SK-N-SH treated with all-trans-retinoic acid at 6 μM for 48 hours (cell line): ENCODE measurements around the gene ADCY9.
"Not testable (repeated sequence)": the region's sequence is repeated elsewhere in the genome, so short reads cannot be mapped to it uniquely, and the experiment has no call there.

ENCODE experiments used
- ATAC-seq: fragments of 200-7000 bp; cut with Tn5 transposase; 3 replicates; pipeline ENCODE4 v1.9.1; 2020; ENCODE audit warnings: mild to moderate bottlenecking, moderate library complexity
- ARNTL ChIP-seq: fragments of 450-650 bp; formaldehyde crosslinking; IDR thresholded peaks from 2 replicates; pipeline ENCODE4 v1.5.0; 2020; ENCODE audit warnings: low read depth, mild to moderate bottlenecking, moderate library complexity, borderline replicate concordance
- CREB5 ChIP-seq: fragments of 250-450 bp; sonication (Bioruptor Pico); IDR thresholded peaks from 2 replicates; pipeline ENCODE4 v1.5.1; 2020; ENCODE audit warnings: low read depth, mild to moderate bottlenecking, moderate library complexity
- CSDC2 ChIP-seq: fragments of 250-450 bp; sonication (Bioruptor Pico); IDR thresholded peaks from 2 replicates; pipeline ENCODE4 v1.5.0; 2020; ENCODE audit warnings: mild to moderate bottlenecking, moderate library complexity
- CSRNP3 ChIP-seq: fragments of 250-450 bp; sonication (Bioruptor Pico); IDR thresholded peaks from 2 replicates; pipeline ENCODE4 v1.5.1; 2021; ENCODE audit warnings: mild to moderate bottlenecking, moderate library complexity
- ESRRG ChIP-seq: fragments of 250-450 bp; sonication (Bioruptor Pico); IDR thresholded peaks from 2 replicates; pipeline ENCODE4 v1.6.1; 2021; ENCODE audit warnings: mild to moderate bottlenecking
- GLIS3 ChIP-seq: fragments of 250-450 bp; sonication (Bioruptor Pico); IDR thresholded peaks from 2 replicates; pipeline ENCODE4 v1.5.0; 2020; ENCODE audit warnings: mild to moderate bottlenecking, moderate library complexity
- ISL1 ChIP-seq: fragments of 250-450 bp; sonication (Bioruptor Pico); IDR thresholded peaks from 2 replicates; pipeline ENCODE4 v2.1.2; 2022; ENCODE audit warnings: mild to moderate bottlenecking, moderate library complexity
- OSR1 ChIP-seq: fragments of 250-450 bp; sonication (Bioruptor Pico); IDR thresholded peaks from 2 replicates; pipeline ENCODE4 v1.8.0; 2022; ENCODE audit warnings: moderate library complexity, mild to moderate bottlenecking, inconsistent platforms
- PATZ1 ChIP-seq: fragments of 250-450 bp; sonication (Bioruptor Pico); IDR thresholded peaks from 2 replicates; pipeline ENCODE4 v1.8.0; 2020; ENCODE audit warnings: mild to moderate bottlenecking, moderate library complexity, borderline replicate concordance
- POU6F1 ChIP-seq: fragments of 250-450 bp; sonication (Bioruptor Pico); IDR thresholded peaks from 2 replicates; pipeline ENCODE4 v1.8.0; 2021; ENCODE audit warnings: low read depth, mild to moderate bottlenecking, moderate library complexity, borderline replicate concordance
- PPARA ChIP-seq: fragments of 250-450 bp; sonication (Bioruptor Pico); IDR thresholded peaks from 2 replicates; pipeline ENCODE4 v1.5.0; 2020; ENCODE audit warnings: mild to moderate bottlenecking, borderline replicate concordance
- RARB ChIP-seq: fragments of 250-450 bp; sonication (Bioruptor Pico); IDR thresholded peaks from 2 replicates; pipeline ENCODE4 v1.8.0; 2021; ENCODE audit warnings: mild to moderate bottlenecking, moderate library complexity
- SNAI2 ChIP-seq: fragments of 250-450 bp; sonication (Bioruptor Pico); IDR thresholded peaks from 2 replicates; pipeline ENCODE4 v1.5.0; 2020; ENCODE audit warnings: mild to moderate bottlenecking, moderate library complexity
- TCF4 ChIP-seq: fragments of 250-450 bp; sonication (Bioruptor Pico); IDR thresholded peaks from 2 replicates; pipeline ENCODE4 v1.8.0; 2021; ENCODE audit warnings: mild to moderate bottlenecking, moderate library complexity, borderline replicate concordance
- TOX ChIP-seq: fragments of 250-450 bp; sonication (Bioruptor Pico); IDR thresholded peaks from 2 replicates; pipeline ENCODE4 v1.8.0; 2021; ENCODE audit warnings: mild to moderate bottlenecking, moderate library complexity, borderline replicate concordance
- ZC3H10 ChIP-seq: fragments of 250-450 bp; sonication (Bioruptor Pico); IDR thresholded peaks from 2 replicates; pipeline ENCODE4 v1.5.1; 2021; ENCODE audit warnings: mild to moderate bottlenecking, moderate library complexity
- ZFP3 ChIP-seq: fragments of 250-450 bp; sonication (Bioruptor Pico); IDR thresholded peaks from 2 replicates; pipeline ENCODE4 v1.5.0; 2020; ENCODE audit warnings: mild to moderate bottlenecking, moderate library complexity
- ZFP30 ChIP-seq: fragments of 450-650 bp; formaldehyde crosslinking; IDR thresholded peaks from 2 replicates; pipeline ENCODE4 v1.5.0; 2022; ENCODE audit warnings: mild to moderate bottlenecking, moderate library complexity
- ZNF565 ChIP-seq: fragments of 450-650 bp; formaldehyde crosslinking; conservative IDR thresholded peaks from 2 replicates; pipeline ENCODE4 v1.5.0; 2020; ENCODE audit warnings: low read depth, mild to moderate bottlenecking, moderate library complexity
- ZNF70 ChIP-seq: fragments of 450-650 bp; formaldehyde crosslinking; IDR thresholded peaks from 2 replicates; pipeline ENCODE4 v1.5.0; 2020; ENCODE audit warnings: mild to moderate bottlenecking, moderate library complexity
- ZNF8 ChIP-seq: fragments of 450-650 bp; formaldehyde crosslinking; IDR thresholded peaks from 2 replicates; pipeline ENCODE4 v1.5.0; 2020; ENCODE audit warnings: mild to moderate bottlenecking, moderate library complexity

ADCY9 gene

GRCh38 chr16:3954411-3954921, 161.8 kb downstream of the ADCY9 start:
- ATAC-seq, result no peak

GRCh38 chr16:3953728-3954410, 162.4 kb downstream of the ADCY9 start:
- TF ChIP-seq RARB (CRISPR knock-in tag) (no peak), SNAI2 (no peak), OSR1 (no peak), POU6F1 (no peak), ZNF565 (no peak)
- no peak for ATAC-seq

More at GRCh38 chr16:3954411-3954921, 161.8 kb downstream of the ADCY9 start:
- TF ChIP-seq PATZ1, result no peak
- TF ChIP-seq CSRNP3 (CRISPR knock-in tag), result no peak
- no peak for TF ChIP-seq ZC3H10

GRCh38 chr16:3952737-3953131, 163.5 kb downstream of the ADCY9 start:
- ATAC-seq, result no peak
- TF ChIP-seq PPARA (CRISPR knock-in tag) (no peak), ZFP30 (CRISPR knock-in tag) (no peak), ARNTL (CRISPR knock-in tag) (no peak), GLIS3 (no peak), ZNF70 (CRISPR knock-in tag) (no peak), ZNF8 (no peak), CSDC2 (no peak), OSR1 (no peak), SNAI2 (no peak), ESRRG (no peak), TCF4 (no peak), RARB (CRISPR knock-in tag) (no peak), ZC3H10 (no peak), ISL1 (no peak), CREB5 (CRISPR knock-in tag) (no peak), CSRNP3 (CRISPR knock-in tag) (no peak)

- no peak for TF ChIP-seq ZFP30 (CRISPR knock-in tag)
- TF ChIP-seq ZC3H10, result no peak
- no peak for TF ChIP-seq POU6F1
- TF ChIP-seq ZNF565, result no peak
- no peak for TF ChIP-seq TOX (CRISPR knock-in tag)
- TF ChIP-seq CSRNP3 (CRISPR knock-in tag), result no peak
- no peak for TF ChIP-seq ZFP3
- TF ChIP-seq CSDC2, result no peak
- TF ChIP-seq RARB (CRISPR knock-in tag), result no peak
- TF ChIP-seq ARNTL (CRISPR knock-in tag), result no peak
- no peak for TF ChIP-seq GLIS3
- no peak for TF ChIP-seq ISL1
- ATAC-seq, result no peak
Measured at GRCh38 chr16:3951861-3952736, 164.1 kb downstream of the ADCY9 start.

- ATAC-seq, result not testable (repeated sequence)
Measured at GRCh38 chr16:3951380-3951779, 164.9 kb downstream of the ADCY9 start.
